Measurements from ENCODE around the gene NRBP1. TPM values are rescaled to one million over a fixed set of nuclear protein-coding genes. Genes with fewer than 3 reads are reported as not detected.

Gene NRBP1
- total RNA-seq, 6 experiments from 2014 or later, result 37.7 to 49.4 (median 41.5) TPM

DNA sequence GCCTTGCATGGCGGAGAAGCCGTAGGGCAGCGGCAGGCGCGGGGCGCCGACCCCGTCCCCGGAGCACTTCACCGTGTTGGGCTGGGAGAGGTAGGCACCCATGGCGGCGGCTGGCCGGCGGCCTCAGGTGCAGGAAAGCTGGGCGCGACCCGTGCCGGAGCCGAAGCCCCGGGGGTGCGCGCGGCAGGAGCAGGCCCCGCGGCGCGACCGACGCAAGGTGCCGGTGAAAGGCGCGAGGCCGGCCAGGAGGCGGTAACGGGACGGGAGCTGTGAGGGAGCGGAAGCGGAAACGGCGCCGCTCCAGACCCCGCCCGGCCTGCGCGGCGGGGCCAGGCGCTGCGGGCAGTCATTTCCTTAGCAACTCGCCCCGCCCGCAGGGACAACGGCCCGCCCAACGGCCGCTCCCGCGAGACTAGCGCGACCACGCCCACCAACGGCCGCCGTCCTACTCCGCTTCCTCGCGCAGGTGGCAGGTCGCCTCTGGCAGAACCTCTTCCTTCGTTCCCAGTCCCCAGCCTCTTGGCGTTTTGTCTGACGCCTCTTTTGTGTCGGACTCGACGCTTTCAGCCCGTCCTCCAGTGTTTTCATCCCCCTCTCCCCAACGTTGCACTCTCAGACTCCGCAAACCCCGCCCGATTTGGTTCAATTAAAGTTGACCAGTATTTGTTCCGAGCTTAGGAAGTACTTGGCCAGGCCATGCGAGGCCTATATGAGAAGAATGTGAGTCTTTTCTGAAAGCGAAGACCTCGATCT lies 18.9 kb upstream of the NRBP1 start, which contains the start of gene PPM1G:
Gene PPM1G (minus strand): TSS at position 271 of the 753 bp plus-strand sequence. CDS start 169 bp downstream, at position 102.
- Histone ChIP-seq H3K9me3 (no peaks in the 10 kb centered on the region), H3K27me3 (no peaks in the 10 kb centered on the region), H3K36me3 (no peaks in the 10 kb centered on the region), H3K27ac (peak within 1 kb of the TSS; percentile 36 to 80 (median 62)), H3K4me1 (peaks cover 0 to 20% (median 3%) of the 10 kb centered on the region in 4 donors), H3K4me3 (peak within 1 kb of the TSS; percentile 95 to 100 (median 98))
- under 1% methylated on average over 26 of the region's 82 CpGs for WGBS (ENCODE audit: insufficient coverage, low coverage, low lambda C conversion rate, missing lambda C conversion rate)
- ATAC-seq (peak; percentile 99 to 100 (median 99)), DNase-seq (peak; percentile 98)
- intact Hi-C loops (cut with DNase I), result no loop called here
- peak; percentile 60 for TF ChIP-seq POLR2A (IDR thresholded peaks at IDR 0.05)
- TF ChIP-seq, protein P1, sequence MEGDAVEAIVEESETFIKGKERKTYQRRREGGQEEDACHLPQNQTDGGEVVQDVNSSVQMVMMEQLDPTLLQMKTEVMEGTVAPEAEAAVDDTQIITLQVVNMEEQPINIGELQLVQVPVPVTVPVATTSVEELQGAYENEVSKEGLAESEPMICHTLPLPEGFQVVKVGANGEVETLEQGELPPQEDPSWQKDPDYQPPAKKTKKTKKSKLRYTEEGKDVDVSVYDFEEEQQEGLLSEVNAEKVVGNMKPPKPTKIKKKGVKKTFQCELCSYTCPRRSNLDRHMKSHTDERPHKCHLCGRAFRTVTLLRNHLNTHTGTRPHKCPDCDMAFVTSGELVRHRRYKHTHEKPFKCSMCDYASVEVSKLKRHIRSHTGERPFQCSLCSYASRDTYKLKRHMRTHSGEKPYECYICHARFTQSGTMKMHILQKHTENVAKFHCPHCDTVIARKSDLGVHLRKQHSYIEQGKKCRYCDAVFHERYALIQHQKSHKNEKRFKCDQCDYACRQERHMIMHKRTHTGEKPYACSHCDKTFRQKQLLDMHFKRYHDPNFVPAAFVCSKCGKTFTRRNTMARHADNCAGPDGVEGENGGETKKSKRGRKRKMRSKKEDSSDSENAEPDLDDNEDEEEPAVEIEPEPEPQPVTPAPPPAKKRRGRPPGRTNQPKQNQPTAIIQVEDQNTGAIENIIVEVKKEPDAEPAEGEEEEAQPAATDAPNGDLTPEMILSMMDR (IDR thresholded peaks at IDR 0.05), result no peak

DNA sequence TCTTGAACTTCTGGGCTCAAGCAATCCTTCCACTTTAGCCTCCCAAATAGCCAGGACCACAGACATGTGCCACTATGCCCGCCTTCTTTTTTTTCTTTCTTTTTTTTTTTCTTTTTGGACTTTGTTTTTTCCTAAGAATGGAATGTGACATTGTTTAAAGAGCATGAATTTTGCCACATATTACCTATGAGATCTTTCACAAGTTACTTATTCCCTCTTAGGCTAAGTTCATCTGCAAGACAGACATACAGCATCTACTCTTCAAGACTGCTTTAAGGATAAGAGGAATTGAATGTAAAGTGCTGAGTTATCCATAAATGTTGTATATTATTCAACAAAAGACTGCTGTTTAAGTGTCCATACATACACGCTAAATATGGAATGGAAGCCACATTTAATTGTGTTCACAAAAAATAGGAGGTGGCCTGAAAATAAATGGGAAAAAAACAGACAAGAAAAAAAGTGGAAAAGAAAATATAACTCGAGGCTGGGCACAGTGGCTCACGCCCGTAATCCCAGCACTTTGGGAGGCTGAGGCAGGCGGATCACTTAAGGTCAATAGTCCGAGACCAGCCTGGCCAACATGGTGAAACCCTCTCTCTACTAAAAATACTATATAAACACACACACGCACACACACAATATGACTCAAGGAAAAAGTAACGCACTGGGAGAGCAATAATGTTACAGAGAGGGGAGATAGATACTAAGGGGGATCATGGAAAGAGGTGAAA lies 15.8 kb upstream of the NRBP1 start:
- no peak for DNase-seq
- TF ChIP-seq POLR2A (IDR thresholded peaks at IDR 0.05), result no peak
- TF ChIP-seq, protein P1 (IDR thresholded peaks at IDR 0.05), result no peak
- ATAC-seq, result no peak
- intact Hi-C loops (cut with DNase I), result no loop called here
- H3K9me3 ChIP-seq, result no peaks in the 10 kb centered on the region
- no peaks in the 10 kb centered on the region for H3K36me3 ChIP-seq
- no peak overlapping the region for H3K27ac ChIP-seq
- H3K27me3 ChIP-seq, result no peaks in the 10 kb centered on the region
- no peak overlapping the region for H3K4me3 ChIP-seq
- WGBS (ENCODE audit: insufficient coverage, low coverage, low lambda C conversion rate, missing lambda C conversion rate), result 81% methylated on average over 9 of the region's 9 CpGs
- H3K4me1 ChIP-seq, result peaks cover 0 to 16% (median 2%) of the 10 kb centered on the region in 4 donors

DNA sequence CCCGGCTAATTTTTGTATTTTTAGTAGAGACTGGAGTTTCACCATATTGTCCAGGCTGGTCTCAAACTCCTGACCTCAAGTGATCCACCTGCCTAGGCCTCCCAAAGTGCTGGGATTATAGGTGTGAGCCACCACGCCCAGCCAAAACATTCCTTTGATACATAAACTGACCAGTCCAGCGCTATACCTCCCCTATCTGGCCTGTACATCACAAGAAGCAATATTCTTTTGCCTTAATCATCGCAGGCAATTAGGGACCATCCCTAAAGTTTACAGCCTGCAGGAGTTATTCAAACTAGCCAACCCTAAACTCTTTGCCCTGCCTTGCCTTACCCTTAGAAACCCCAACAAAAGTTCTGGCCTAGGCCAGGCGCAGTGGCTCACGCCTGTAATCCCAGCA lies 12.3 kb upstream of the NRBP1 start:
- WGBS (ENCODE audit: insufficient coverage, low coverage, low lambda C conversion rate, missing lambda C conversion rate), result 95% methylated on average over 4 of the region's 6 CpGs
- H3K4me3 ChIP-seq, result no peak overlapping the region
- intact Hi-C loops (cut with DNase I), result no loop called here
- no peaks in the 10 kb centered on the region for H3K9me3 ChIP-seq
- no peaks in the 10 kb centered on the region for H3K27me3 ChIP-seq
- no peak for TF ChIP-seq POLR2A (IDR thresholded peaks at IDR 0.05)
- TF ChIP-seq, protein P1 (IDR thresholded peaks at IDR 0.05), result no peak
- H3K27ac ChIP-seq, result no peak overlapping the region
- ATAC-seq (no peak), DNase-seq (no peak)
- no peaks in the 10 kb centered on the region for H3K36me3 ChIP-seq
- no peaks in the 10 kb centered on the region for H3K4me1 ChIP-seq

DNA sequence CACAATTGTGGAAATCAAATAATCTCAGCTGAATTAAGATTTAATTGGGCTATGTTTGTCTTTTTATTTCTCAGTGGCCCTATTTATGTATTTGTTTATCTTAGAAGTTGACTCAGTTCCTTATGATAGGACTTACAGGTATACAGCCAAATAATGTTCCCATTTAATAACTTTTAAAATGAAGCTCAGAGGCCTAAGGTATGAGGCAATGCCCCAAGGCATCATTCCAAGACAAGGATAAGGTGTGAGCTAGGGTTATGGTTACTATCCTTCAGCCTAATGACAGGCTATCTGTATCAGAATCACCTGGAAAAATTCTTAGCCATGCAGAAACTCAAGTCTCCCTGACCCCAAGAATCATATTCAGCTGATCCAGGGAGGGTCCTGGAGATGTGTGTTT lies 7.4 kb upstream of the NRBP1 start:
- H3K27me3 ChIP-seq, result no peaks in the 10 kb centered on the region
- ATAC-seq (no peak), DNase-seq (no peak)
- H3K4me3 ChIP-seq, result no peak overlapping the region
- TF ChIP-seq POLR2A (IDR thresholded peaks at IDR 0.05), result no peak
- no peak overlapping the region for H3K27ac ChIP-seq
- intact Hi-C loops (cut with DNase I), result no loop called here
- peaks cover 0 to 10% (median 2%) of the 10 kb centered on the region in 4 donors for H3K4me1 ChIP-seq
- H3K36me3 ChIP-seq, result no peaks in the 10 kb centered on the region
- H3K9me3 ChIP-seq, result no peaks in the 10 kb centered on the region
